ENCODE data around the gene LMF1. TPM values are rescaled to one million over a fixed set of nuclear protein-coding genes. Genes with fewer than 3 reads are reported as not detected.

LMF1 gene
- total RNA-seq, 1 donor from 2014 or later: 24.6 TPM

- no peak for DNase-seq (ENCODE audit: low spot score)
Observed at GRCh38 chr16:1002399-1003166, 31.8 kb upstream of the LMF1 start.

GRCh38 chr16:1001096-1001495, 30.3 kb upstream of the LMF1 start:
- no peak for DNase-seq (ENCODE audit: low spot score)

GRCh38 chr16:1000608-1001007, 29.8 kb upstream of the LMF1 start:
- DNase-seq (ENCODE audit: low spot score): no peak

GRCh38 chr16:999677-1000076, 28.9 kb upstream of the LMF1 start:
- no peak for DNase-seq (ENCODE audit: low spot score)

- DNase-seq (ENCODE audit: low spot score): no peak
Observed at GRCh38 chr16:998615-999014, 27.8 kb upstream of the LMF1 start.

GRCh38 chr16:998211-998610, 27.4 kb upstream of the LMF1 start:
- DNase-seq (ENCODE audit: low spot score): no peak

GRCh38 chr16:997440-998051, 26.8 kb upstream of the LMF1 start:
- DNase-seq (ENCODE audit: low spot score): peak; percentile 81

GRCh38 chr16:996681-997080, 25.9 kb upstream of the LMF1 start:
- no peak for DNase-seq (ENCODE audit: low spot score)

- DNase-seq (ENCODE audit: low spot score): no peak
Observed at GRCh38 chr16:995783-996182, 25.0 kb upstream of the LMF1 start.

GRCh38 chr16:995087-995486, 24.3 kb upstream of the LMF1 start:
- no peak for DNase-seq (ENCODE audit: low spot score)

- DNase-seq (ENCODE audit: low spot score): no peak
Observed at GRCh38 chr16:993731-994130, 22.9 kb upstream of the LMF1 start.

GRCh38 chr16:991773-992172, 21.0 kb upstream of the LMF1 start:
- DNase-seq (ENCODE audit: low spot score): no peak

- no peak for DNase-seq (ENCODE audit: low spot score)
Observed at GRCh38 chr16:991345-991744, 20.6 kb upstream of the LMF1 start.

GRCh38 chr16:990516-991291, 19.9 kb upstream of the LMF1 start:
- no peak for DNase-seq (ENCODE audit: low spot score)

- DNase-seq (ENCODE audit: low spot score): no peak
Observed at GRCh38 chr16:989354-989814, 18.6 kb upstream of the LMF1 start.

GRCh38 chr16:988471-989353, 17.9 kb upstream of the LMF1 start:
- DNase-seq (ENCODE audit: low spot score): no peak

- DNase-seq (ENCODE audit: low spot score): no peak
Observed at GRCh38 chr16:987906-988305, 17.1 kb upstream of the LMF1 start.

GRCh38 chr16:986925-987582, 16.3 kb upstream of the LMF1 start:
- DNase-seq (ENCODE audit: low spot score): peak; percentile 38

GRCh38 chr16:986411-986810, 15.6 kb upstream of the LMF1 start:
- DNase-seq (ENCODE audit: low spot score): no peak

GRCh38 chr16:985646-986400, 15.0 kb upstream of the LMF1 start:
- no peak for DNase-seq (ENCODE audit: low spot score)
